Upper lobe of left lung (tissue), 4 donors: ENCODE measurements around the gene WDR70.

Experiments
- CTCF ChIP-seq, 6 experiments: fragments of 450-650 bp in 4 of 6; fragments of 200-600 bp in 2 of 6; sonication (generic) in 2 of 6; IDR thresholded peaks; one replicate each; pipeline ENCODE4 v1.5.1; 2016 to 2019; ENCODE audit warnings: antibody characterized with exemption in 6 of 6
- EP300 ChIP-seq, 4 donors: sonication (generic); formaldehyde crosslinking; IDR thresholded peaks; one replicate each; pipeline ENCODE4 v1.5.1; 2017; ENCODE audit warnings: antibody characterized with exemption in 4 of 4, control low read depth in 2 of 4
- POLR2A ChIP-seq, 4 donors: fragments of 450-650 bp; IDR thresholded peaks; one replicate each; pipeline ENCODE4 v1.5.1; 2016 to 2017; ENCODE audit warnings: antibody characterized with exemption in 4 of 4, mild to moderate bottlenecking in 2 of 4
- POLR2AphosphoS5 ChIP-seq, 2 donors: sonication (generic); formaldehyde crosslinking; IDR thresholded peaks; one replicate each; pipeline ENCODE4 v1.5.1; 2017; ENCODE audit warnings: antibody characterized with exemption in 2 of 2

GRCh38 chr5:37640088-37640487 is 261.0 kb downstream of the WDR70 start:
- TF ChIP-seq CTCF (IDR thresholded peaks at IDR 0.05) (no peak), POLR2AphosphoS5 (IDR thresholded peaks at IDR 0.05) (no peak), EP300 (IDR thresholded peaks at IDR 0.05) (no peak), POLR2A (IDR thresholded peaks at IDR 0.05) (no peak)
